ENCODE results near the gene LAMTOR1.

LAMTOR1 gene

DNA sequence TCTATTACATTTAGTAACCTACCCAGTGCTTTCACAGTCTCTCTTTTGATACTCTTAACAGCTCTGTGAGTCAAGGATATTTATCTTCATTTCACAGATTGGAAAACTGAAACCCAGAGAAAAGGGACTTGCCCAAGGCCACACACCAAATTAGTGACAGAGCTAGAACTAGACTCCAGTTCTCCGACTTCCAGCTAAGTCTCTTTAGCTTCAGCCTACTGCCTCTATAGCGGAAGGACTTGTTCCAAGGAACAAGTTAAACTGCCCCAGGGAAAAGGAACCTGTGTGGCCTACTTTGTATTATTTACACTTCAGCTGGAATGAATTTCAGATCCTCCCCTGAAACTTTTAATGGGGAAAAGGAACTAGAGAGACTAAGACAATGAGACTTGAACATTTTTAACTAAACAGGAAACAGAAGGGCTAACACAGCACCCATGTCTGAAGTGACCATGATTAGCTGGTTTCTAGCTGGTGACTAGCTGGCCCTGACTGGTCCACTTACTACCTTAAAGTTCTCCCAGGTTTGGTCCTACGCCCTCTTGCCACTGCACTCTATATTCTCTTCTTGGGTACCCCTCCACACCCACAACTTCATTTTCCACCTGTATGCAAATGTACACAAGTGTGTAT is 21.2 kb downstream of the LAMTOR1 start:
- no peak for DNase-seq (ENCODE audit: low read depth)

GRCh38 chr11:72081184-72081644 is 21.9 kb downstream of the LAMTOR1 start:
- no peak for DNase-seq (ENCODE audit: low read depth)

- peak; percentile 99 for DNase-seq (ENCODE audit: low read depth)
Observed at GRCh38 chr11:72080326-72081183, 22.5 kb downstream of the LAMTOR1 start, which contains the start of the genes LRRC51 and NUMA1. LRRC51 (plus strand) TSS chr11:72080850; CDS start chr11:72089084, 8,234 bp downstream. NUMA1 (minus strand) TSS chr11:72080542; CDS start chr11:72035943, 44,599 bp downstream.

GRCh38 chr11:72079819-72080325 is 23.2 kb downstream of the LAMTOR1 start:
- DNase-seq (ENCODE audit: low read depth): no peak

DNA sequence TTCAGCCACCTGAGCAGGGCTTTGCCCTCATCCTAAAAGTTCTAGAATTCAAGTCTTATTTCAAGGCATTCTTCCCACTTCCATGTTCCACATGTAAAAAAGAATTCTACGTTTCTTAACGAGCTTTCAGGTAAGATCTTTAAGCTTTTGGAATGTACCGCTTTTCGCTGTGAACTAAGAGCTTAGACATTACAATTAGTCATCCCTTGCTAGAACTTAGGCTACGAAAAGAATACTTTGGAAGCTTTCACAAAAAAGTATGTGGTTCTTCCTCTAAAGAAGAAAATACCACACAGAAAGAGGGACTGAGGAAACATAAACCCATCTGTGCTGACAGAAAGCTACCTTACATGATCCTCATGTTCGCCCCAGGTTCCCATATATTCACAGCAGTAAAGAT is 24.6 kb downstream of the LAMTOR1 start:
- no peak for DNase-seq (ENCODE audit: low read depth)

- DNase-seq (ENCODE audit: low read depth): no peak
Observed at GRCh38 chr11:72075756-72076155, 27.3 kb downstream of the LAMTOR1 start.

- no peak for DNase-seq (ENCODE audit: low read depth)
Observed at GRCh38 chr11:72075109-72075508, 28.0 kb downstream of the LAMTOR1 start.

GRCh38 chr11:72072348-72072747 is 30.7 kb downstream of the LAMTOR1 start:
- no peak for DNase-seq (ENCODE audit: low read depth)

DNA sequence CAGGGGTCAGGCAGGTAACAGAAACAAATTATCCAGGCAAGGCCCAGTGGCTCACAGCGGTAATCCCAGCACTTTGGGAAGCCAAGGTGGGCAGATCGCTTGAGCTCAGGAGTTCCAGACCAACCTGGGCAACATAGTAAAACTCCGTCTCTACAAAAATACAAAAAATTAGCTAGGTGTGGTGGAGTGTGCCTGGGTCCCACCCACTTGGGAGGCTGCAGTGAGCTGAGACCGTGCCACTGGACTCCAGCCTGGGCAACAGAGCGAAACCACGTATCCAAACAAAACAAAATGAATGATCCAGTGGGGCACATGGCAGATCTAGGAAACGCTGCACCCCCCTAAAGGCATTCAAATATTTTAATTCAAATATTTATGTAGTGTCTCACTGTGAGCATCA is 32.6 kb downstream of the LAMTOR1 start:
- DNase-seq (ENCODE audit: low read depth): no peak

- DNase-seq (ENCODE audit: low read depth): no peak
Observed at GRCh38 chr11:72069787-72070251, 33.3 kb downstream of the LAMTOR1 start.

DNA sequence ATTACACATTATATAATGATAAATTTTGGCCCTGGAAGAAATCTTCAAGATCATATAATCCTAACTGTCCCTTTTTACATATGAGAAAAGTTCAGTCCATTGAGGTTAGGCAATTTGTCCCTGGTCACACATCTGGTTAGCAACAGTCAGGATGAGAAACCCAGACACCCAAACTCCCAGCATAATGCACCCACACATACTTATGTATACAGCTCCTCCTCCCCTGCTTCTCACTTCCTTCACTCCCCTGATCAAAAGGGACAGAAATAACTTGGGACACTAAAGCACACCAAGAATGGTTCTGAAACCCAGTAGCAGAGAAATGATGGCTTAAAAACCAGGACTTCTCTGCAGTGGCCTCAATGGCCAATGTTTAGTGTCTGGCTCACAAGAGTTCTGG is 33.9 kb downstream of the LAMTOR1 start:
- no peak for DNase-seq (ENCODE audit: low read depth)

- no peak for DNase-seq (ENCODE audit: low read depth)
Observed at GRCh38 chr11:72067676-72068075, 35.4 kb downstream of the LAMTOR1 start.

- DNase-seq (ENCODE audit: low read depth): no peak
Observed at GRCh38 chr11:72067266-72067665, 35.8 kb downstream of the LAMTOR1 start.

DNA sequence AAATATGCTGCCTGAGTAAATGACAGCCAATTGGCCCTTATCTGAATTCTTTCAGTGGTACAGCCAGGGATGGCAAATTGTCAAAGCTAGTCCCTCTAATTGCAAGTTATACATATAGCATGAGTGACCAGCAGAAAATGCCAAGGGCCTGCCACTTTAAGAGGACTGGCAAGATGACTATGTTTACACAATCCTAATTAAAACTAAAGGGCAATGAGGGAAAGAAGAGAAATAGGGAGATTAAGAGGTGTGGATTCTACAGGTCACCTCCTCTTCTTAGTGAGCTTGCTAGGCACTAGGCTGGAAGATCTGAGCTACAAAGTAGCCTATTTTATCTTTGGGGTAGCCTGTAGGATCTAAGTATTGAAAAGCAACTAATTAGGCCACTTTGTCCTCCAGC is 36.2 kb downstream of the LAMTOR1 start:
- DNase-seq (ENCODE audit: low read depth): no peak

DNA sequence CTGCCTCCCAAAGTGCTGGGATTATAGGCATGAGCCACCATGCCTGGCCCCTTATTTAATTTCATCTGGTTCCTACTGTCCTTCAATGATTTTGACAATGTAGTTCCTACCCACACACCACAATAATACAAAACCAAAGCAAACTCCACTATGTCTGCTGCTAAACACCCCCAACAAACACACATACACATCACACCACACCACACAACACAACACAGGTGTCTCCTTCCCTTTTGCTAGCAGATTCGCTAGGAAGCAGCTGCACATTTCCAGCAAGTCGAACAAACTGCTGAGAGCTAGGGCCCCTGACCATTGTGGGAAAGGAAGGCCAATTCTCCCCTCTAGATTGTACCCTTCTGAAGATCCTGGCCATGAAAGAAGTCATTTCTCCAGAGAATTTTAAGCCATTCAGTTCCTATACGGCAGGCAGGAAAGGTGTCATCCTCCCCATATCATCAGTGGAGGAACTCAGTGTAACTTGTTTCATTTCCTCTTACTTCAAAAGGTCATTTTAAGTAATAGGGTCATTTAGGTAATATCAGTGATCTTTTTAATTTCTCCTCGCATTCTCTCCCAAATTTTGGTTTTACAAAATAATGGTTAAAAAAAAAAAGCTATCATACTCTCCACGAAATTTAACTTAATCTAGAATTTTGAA is 41.2 kb downstream of the LAMTOR1 start:
- no peak for DNase-seq (ENCODE audit: low read depth)

- no peak for DNase-seq (ENCODE audit: low read depth)
Observed at GRCh38 chr11:72058416-72059034, 44.6 kb downstream of the LAMTOR1 start.

- no peak for DNase-seq (ENCODE audit: low read depth)
Observed at GRCh38 chr11:72048766-72049460, 54.2 kb downstream of the LAMTOR1 start.

Measured in T follicular helper cell (primary cell).